HG03045 (cell line): ENCODE data around the gene NMNAT3.

Experiments
- ATAC-seq: cut with Tn5 transposase; IDR thresholded peaks from one replicate; pipeline ENCODE4 v1.9.1; 2021; ENCODE audit warnings: mild to moderate bottlenecking, moderate library complexity; ENCODE audit not compliant: unreplicated experiment

Gene NMNAT3

GRCh38 chr3:139523718-139524117 lies 154.1 kb downstream of the NMNAT3 start:
- ATAC-seq: no peak

GRCh38 chr3:139523166-139523565 lies 154.6 kb downstream of the NMNAT3 start:
- no peak for ATAC-seq

GRCh38 chr3:139522421-139522820 lies 155.4 kb downstream of the NMNAT3 start:
- ATAC-seq: no peak

- ATAC-seq: no peak
These were observed 156.0 kb downstream of the NMNAT3 start for GRCh38 chr3:139521816-139522215.

GRCh38 chr3:139521144-139521543 lies 156.6 kb downstream of the NMNAT3 start:
- no peak for ATAC-seq

- ATAC-seq: no peak
These were observed 157.6 kb downstream of the NMNAT3 start for GRCh38 chr3:139519998-139520737.

GRCh38 chr3:139518926-139519842 lies 158.6 kb downstream of the NMNAT3 start:
- no peak for ATAC-seq

- no peak for ATAC-seq
These were observed 159.5 kb downstream of the NMNAT3 start for GRCh38 chr3:139518306-139518705.

GRCh38 chr3:139517321-139518065 lies 160.3 kb downstream of the NMNAT3 start:
- ATAC-seq: no peak

- no peak for ATAC-seq
These were observed 163.0 kb downstream of the NMNAT3 start for GRCh38 chr3:139514741-139515140.
